Loucy (cell line): ENCODE data around the gene USP15.

Experiments
- CTCF ChIP-seq: fragments of 200-600 bp; sonication (generic); conservative IDR thresholded peaks from 2 replicates; pipeline ENCODE4 v1.5.1; 2014; ENCODE audit warnings: mild to moderate bottlenecking, antibody characterized with exemption, low read length
- EZH2phosphoT487 ChIP-seq: fragments of 200-600 bp; IDR thresholded peaks from 2 replicates; pipeline ENCODE4 v1.6.1; 2018; ENCODE audit warnings: antibody characterized with exemption, mild to moderate bottlenecking, moderate library complexity, borderline replicate concordance

GRCh38 chr12:62426089-62426488 is 165.9 kb downstream of the USP15 start:
- TF ChIP-seq CTCF = no peak
- TF ChIP-seq EZH2phosphoT487 = no peak
